NCI-H526 treated with DMSO at 0.1 percent for 48 hours (cell line): ENCODE results near the gene SLC16A10.
"Not testable (repeated sequence)": the region's sequence is repeated elsewhere in the genome, so short reads cannot be mapped to it uniquely, and the experiment has no call there.

Experiments used
- DNase-seq: peaks from one replicate; lab custom pipeline; 2025; lab: John Stamatoyannopoulos, UW

The SLC16A10 gene

DNA sequence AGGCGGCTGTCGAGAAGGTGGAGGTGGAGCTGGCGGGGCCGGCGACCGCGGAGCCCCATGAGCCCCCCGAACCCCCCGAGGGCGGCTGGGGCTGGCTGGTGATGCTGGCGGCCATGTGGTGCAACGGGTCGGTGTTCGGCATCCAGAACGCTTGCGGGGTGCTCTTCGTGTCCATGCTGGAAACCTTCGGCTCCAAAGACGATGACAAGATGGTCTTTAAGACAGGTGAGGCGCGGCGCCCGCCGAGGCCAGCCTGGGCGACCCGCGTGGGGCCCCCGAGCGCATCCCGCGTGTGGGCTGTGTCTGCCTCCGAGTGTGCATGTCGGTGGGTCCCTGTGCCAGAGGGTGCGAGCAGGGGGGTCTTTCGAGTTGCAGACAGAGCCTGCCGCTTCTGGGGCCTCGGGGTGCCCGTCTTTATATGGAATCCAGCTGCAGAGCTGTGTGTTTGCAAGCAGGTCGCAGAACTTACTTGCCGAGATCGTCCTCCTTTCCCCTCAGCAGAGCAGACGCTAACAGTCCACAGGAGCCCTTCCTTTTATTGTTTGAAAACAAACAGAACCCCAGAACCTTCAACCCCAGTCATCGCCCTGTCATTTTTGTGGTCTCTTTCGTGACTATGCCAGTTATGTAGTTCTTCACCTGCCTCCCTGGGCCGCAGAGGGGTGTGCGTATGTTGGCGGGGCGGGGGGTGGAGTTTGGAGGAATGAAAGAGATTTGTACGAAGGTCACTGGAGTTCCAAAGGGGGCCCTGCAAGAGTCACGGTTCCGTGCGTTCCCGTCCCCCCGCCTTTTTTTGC is 766 bp downstream of the SLC16A10 start:
- DNase-seq = peak; percentile 63

DNA sequence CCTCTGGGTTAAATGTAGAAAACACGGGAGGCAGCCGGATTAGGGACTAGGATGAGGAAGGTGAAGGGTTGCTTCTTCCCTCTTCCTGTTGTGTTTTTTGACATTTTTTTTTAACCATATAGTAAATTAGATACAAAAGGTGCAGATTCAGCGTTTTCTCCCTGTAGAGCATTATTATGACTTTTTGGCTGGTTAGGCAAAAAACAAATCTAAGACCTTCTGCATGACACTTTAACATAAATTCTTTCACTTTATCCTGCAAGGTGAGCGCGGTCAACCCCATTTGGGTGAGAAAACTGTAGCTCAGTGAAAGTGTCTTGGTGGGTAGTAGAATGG is 1.3 kb downstream of the SLC16A10 start:
- DNase-seq = no peak

DNA sequence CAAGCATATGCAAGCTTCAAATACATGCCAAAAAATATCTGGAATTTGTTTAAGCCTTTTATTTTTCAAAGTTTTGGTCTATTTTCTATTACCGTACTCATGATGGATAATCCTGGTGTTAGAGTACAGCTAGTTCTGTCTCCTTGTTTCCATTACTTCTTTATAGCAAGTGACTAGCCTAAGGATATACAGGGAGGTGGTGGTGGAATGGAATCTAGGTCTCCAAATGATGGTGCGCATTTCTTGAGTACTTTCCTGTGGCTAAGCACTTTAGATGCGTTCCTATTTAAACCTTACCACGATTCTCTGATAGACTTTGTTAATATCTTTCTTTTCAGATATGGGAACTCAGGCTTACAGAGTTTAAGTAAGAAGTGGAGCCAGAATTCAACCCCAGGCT is 3.5 kb downstream of the SLC16A10 start:
- no peak for DNase-seq

DNA sequence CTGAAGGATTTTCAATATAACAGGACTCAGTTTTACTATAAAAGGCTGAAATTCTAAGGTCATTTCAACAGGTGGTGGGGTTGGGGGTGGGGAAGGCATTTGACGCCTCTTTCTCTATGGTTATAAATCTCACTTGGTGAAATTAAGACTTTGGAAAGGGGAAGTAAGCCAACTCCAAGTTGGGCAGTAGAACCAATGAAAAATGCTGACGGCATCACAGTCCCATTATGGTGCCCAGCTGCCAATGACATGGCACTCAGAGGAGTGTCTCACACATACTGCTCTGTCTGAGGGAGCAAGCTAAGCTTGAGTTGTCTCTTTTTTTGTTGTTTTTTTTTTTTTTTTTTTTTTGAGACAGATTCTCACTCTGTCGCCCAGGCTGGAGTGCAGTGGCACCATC is 4.7 kb downstream of the SLC16A10 start:
- DNase-seq = no peak

DNA sequence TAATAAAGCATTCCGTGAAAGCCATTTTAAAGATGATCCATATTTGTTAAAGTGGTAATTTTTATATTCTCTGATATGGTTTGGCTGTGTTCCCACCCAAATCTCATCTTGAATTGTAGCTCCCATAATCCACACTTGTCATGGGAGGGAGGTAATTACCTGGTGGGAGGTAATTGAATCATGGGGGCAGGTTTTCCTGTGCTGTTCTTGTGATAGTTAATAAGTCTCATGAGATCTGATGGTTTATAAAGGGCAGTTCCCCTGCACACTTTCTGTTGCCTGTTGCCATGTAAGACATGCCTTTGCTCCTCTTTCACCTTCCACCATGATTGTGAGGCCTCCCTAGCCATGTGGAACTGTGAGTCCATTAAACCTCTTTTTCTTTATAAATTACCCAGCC is 8.2 kb downstream of the SLC16A10 start:
- DNase-seq = not testable (repeated sequence)

DNA sequence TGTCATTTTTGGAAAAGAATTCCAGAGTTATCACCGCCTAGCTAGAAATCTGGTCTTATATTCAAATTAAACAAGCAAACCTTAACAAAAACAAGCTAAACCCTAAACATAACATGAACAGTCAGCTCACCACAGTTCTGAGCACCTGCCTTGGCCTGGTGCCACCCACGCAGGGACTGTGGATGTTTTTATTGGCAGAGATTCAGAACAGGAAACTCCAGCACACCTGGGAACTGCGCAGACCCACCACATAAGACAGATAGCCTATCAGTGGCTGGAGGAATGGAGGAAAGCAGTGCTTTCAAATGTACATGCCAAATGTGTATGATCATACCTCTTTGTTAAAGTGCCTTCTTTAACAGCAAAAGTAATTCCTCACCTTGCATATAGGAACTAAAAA is 8.9 kb downstream of the SLC16A10 start:
- DNase-seq = no peak

DNA sequence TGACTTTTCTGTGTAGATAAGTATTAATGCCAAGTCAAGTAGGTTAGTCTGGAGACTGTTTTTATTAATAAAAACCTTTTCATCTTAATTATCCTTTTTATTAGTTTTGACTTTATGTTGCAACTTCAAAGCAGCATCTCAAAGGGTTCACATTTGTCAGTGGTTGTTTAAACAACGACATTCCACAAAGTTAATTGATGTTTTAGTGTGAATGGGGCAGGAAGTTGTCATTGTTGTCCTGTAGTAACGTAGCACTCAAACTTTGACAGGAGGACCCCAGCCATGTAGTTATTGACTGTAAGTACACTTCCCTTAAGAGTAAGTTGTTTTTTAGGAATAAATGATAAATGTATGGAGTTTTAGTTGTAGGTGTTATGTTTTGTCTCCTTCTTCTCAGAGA is 11.3 kb downstream of the SLC16A10 start:
- no peak for DNase-seq

DNA sequence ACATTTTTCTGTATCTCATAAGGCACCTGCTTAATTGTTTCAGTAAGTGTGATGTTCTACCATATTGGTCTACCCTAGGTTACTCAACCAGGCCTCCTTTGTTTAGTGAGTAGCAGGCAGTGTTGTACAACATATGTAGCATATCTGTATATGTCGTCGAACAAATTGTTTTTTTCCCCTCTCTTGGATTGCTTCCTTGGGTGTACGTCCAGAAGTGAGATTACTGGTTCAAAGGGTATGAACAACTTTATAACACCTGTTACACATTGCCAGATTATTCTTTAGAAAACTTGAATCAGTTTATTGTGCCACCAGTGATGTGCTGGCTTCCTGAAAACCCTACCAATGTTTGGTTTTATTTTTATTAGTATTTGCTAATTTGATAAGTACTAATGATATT is 14.7 kb downstream of the SLC16A10 start:
- no peak for DNase-seq

DNA sequence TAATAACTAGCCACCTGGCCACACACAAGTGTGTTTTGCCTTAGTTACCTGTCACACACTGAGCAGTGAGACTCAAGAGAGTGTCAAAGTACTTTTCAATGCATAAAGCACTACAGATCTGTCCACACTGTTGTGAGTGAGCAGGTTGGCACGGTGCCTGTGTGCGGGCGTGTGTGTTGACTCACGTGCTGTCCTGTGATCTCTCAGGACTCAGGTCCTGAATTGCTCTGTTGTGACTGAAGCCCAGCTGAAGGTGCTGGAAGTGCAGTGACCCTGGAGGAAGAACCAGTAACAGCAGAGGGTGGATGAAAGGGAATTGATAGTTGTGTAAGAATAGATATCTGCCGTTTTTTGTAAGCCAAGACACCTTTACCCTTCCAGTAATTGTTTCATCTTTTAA is 18.3 kb downstream of the SLC16A10 start:
- DNase-seq = no peak

DNA sequence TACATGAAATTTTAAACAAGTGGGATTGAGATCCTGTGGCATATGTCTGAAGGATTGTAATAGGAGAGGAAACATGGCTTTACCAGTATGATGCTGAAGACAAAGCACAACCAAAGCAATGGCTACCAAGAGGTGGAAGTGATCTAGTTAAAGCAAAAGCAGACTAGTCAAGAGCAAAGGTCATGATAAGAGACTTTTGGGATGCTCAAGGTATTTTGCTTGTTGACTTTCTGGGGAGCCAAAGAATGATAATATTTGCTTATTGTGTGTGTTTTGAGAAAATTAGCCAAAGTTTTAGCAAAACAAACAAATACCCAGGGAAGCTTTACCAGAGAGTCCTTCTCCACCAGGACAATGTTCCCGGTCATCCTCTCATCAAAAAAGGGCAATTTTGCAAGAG is 20.3 kb downstream of the SLC16A10 start:
- DNase-seq = no peak

DNA sequence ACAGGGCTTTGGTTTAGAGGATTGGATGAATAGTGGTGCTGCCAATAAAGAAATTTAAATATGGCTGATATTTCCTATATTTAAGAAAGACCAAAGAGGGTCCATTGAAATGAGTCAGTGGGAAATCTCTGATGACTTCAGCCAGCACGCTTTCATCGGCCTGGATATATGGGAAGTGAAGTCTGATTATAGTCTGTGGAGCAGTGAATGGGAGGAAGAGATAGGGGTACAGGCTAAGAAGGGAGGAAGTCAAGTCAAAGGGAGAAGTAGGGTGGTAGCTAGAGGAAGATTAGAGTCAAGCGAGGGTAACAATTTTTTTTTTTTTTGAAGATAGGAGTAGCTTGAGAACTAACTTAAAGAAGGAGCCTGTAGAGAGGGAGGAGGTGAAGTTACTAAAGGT is 22.7 kb downstream of the SLC16A10 start:
- no peak for DNase-seq

DNA sequence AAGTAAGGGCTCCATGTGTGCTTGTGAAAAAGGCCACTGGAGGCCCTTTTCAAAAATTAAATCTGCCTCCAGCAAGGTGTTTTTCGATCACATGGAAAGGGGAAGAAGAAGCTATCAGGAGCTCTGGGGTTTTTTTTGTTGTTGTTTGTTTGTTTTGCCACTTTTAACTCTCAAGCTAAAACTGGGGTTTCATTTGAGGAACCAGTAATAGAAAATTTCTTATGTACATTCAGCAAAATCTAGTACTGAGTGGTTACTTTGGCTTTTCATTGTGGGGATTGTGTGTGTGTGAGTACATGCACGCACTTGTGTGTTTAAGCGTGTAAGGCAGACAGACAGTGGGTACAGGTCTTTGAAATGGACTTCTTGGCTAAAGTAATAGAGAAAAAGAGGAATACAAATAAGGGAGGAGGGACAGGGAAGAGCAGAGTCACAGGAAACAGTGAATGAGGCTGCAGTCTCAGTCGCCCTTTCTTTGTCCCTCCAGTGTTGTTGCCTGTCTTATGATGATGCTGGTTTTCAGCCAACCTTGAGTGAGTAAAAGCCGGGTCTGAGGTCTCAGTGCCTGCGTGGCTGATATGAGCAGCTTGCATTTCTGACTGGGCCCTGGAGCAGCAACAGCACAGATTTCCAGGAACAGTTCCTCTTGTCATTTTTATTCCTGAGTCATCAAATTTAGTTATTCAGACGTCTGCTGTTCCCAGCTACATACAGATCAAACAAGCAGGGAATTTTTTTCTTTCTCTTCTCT is 26.2 kb downstream of the SLC16A10 start:
- no peak for DNase-seq

DNA sequence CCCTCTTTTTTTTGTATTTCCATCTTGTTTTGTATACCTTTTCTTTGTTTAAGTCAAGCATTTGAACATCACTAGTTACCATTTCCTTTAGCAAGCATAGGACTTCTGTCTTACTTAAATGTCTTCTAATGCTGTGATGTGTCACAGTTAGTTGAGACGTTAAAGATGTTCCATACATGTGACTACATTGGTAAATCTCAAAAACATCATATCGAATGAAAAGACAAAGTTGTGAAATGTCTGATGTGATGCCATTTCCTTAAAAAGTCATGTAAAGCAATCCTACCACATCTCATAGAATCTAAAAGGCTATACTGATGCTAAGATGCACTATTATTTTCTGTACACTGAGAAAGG is 26.8 kb downstream of the SLC16A10 start:
- no peak for DNase-seq

DNA sequence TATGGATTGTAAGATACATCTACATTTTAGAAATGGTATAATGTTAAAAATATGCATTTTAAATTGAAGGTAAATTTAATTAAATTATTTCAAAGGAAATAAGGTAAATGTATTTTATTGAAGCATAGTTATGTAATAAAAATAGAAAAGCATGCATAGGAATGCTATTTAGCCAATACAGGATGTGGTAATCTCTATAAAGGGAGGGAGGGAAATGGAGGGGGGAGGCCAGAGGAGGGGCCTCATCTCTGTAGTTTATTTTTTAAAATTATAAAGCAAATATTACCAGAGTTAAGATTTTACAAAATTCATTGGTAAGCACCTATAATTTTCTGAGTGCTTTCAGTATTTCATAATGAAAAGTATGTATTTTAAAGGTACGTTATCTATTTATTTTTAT is 27.2 kb downstream of the SLC16A10 start:
- no peak for DNase-seq

DNA sequence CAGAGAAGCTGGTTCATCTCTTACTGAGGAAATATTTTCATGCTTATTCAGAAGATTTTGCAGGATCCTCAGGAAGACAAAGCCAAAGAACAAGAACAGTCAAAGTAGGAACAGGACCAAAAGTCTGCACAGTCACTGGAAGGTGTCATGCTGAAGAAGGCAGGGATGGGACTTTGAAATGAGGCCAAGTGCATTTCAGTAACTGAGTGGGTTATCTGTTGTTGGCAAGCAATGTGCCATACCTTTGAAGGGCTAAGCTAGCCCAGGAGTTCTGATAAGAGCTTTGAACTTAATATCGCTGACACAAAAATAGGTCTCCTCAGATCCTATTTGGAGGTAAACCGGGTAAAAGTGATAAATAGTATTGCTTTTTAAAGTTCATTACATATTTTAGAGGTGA is 31.5 kb downstream of the SLC16A10 start:
- DNase-seq = no peak

DNA sequence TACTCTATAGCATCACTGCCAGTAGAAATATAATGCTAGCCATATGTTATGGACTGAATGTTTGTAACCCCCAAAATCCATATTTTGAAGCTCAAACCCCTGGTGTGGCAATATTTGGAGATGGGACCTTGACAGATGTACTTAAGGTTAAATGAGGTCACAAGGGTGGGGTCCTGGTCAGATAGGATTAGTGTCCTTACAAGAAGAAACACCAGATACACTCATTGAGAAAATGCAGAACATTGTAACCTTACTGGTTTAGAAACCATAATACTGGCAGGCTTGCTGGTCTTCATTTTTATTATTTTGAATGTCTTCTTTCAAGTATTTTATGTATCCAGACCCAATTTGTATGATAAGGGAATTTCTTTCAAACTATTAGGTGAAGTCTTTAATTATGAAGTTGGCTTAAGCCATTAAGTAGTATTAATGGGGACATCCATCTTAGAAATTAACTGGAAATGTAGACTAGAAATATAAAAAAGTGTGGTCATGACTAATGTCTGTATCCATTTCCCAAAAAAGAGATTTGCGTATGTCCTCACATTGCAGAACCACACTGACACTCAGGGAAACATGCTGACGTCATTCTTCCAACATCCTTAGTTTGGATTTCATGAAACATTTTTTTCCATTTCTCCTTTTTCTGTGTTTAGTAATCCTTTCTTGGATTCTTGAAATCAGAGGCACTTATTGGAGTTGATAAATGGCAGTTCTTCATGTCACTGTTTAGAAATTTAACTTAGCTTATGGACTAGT is 32.4 kb downstream of the SLC16A10 start:
- DNase-seq = no peak

DNA sequence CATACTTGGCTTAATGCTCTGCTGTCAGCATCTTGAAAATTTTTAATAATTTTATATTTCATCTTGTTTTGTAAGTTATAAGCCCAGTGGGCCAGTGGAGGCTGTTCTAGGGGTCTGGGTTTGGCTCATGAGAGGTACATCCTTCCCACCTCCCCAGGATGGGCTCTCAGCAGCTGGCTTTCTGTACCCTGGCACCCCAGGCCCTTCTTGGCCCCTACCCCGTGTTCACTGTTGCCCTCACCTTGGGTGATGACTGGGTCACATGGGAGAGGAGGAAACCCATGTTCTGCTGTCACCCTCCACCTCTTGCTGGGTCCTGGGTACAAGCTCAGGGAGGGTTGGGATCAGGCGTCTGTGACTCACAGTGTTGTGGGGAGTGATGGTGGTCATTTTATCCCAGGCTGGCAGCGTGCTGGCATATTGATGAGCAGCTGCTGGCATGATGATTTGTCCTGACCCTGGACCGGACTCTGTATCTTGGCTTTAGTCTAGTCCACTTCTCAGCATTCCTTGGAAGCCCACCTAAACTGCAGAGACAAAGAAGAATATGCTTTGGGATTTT is 34.6 kb downstream of the SLC16A10 start:
- DNase-seq = no peak

DNA sequence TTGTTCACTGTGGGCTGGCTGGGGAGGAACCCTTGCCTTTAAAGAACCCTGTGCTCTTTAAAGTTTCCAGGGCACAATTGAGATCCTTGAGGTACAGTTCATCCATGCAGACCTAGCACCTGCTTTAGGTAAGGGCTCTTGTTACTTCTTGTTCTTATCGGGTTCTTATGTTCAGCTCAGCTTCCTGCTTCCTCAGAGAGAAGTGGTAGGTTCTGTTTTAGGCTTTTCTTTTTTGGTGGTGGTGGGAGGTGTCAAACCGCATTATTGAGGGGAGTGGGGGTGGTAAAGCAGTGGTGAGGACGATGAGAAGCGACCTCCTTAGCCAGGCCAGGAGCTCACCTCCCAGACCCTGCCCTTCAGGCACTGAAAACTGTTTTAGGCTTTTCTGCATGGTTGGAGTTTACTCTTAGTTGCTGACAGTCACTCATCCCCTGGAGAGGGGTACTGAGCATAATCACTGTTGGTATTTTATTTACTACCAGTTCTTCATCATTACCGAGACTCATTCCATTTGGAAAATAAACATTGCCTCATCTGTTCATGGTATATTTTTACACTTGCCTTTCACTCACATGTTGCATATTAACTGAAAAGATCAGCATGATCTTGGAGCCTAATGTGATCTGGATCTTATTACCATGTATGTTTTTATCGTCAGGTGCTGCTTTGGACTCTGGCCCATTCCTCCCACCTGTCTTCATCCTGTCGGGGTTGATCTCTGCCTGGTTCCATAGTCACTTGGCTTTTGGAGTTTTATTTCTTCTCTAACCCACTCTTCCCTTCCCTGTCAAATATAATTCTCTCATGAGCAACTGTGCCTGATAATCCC is 35.4 kb downstream of the SLC16A10 start:
- no peak for DNase-seq

DNA sequence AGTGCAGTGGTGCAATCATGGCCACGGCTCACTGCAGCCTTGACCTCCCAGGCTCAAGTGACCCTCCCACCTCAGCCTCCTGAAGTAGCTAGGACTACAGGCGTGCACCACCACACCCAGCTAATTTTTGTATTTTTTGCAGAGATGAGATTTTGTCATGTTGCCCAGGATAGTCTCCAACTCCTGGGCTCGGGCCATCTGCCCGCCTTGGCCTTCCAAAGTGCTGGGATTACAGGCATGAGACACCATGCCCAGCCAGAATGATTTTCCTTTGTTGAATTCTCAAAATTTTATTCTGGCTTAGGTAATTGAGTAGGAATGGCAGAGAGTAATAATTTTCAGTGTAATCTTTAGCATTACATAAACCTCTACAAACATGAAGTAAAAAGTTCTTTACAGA is 37.1 kb downstream of the SLC16A10 start:
- no peak for DNase-seq

DNA sequence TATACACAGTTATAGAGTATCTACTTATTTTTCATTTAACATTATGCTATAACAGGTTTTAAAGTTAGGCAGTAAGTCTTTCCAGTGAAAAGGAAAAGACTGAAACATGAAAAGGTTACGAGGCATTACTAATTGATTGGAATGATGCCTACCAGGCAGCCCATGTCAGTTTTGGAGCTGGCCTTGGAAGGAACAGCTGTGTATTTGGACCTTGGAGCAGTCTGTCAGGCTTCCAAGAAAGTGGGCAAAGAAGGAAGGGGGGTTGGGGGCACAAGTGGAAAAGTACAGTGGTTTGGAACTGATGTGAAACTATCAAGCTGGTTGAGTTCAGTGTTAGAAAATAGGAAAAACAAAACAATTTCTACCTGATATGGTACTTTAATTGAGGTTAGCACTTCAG is 41.7 kb downstream of the SLC16A10 start:
- no peak for DNase-seq

DNA sequence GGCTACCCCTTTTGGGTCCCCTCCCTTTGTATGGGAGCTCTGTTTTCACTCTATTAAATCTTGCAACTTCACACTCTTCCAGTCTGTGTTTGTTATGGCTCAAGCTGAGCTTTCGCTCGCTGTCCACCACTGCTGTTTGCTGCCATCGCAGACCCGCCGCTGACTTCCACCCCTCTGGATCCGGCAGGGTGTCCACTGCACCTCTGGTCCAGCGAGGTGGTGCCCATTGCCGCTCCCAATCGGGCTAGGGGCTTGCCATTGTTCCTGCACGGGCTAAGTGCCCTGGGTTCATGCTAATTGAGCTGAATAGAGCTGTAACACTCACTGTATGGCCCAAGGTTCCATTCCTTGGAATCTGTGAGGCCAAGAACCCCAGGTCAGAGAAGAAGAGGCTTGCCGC is 43.7 kb downstream of the SLC16A10 start:
- not testable (repeated sequence) for DNase-seq

DNA sequence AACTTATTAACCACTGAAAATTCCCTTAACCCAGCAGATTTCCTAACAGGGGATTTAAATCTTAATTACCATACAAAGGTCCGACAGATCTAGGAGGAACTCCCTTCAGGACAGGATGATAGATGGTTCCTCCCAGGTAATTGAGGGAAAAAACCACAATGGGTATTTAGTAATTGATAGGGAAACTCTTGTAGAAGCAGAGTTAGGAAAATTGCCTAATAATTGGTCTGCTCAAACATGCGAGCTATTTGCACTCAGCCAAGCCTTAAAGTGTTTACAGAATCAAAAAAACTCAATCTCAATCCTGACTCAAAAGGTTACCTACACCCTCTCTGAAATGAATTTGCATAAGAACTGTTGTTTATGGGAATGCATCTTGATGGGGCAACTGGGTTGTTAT is 45.4 kb downstream of the SLC16A10 start:
- not testable (repeated sequence) for DNase-seq
